HEK293T (cell line): ENCODE measurements around the gene PCGF3.
"Not testable (repeated sequence)": the region's sequence is repeated elsewhere in the genome, so short reads cannot be mapped to it uniquely, and the experiment has no call there.

ENCODE experiments used
- CTCF ChIA-PET: fragments of 350-600 bp; formaldehyde crosslinking; extraction: SDS; loops from one replicate; lab custom pipeline; 2021; ENCODE audit warnings: antibody characterized with exemption, inconsistent platforms; lab: Yijun Ruan, JAX
- POLR2A ChIA-PET: fragments of 350-600 bp; formaldehyde crosslinking; extraction: SDS; loops from one replicate; lab custom pipeline; 2020; ENCODE audit warnings: antibody characterized with exemption, inconsistent platforms; lab: Yijun Ruan, JAX
- DNase-seq: peaks from one replicate; pipeline ENCODE4 v3.0.0; 2012; ENCODE audit warnings: mixed read lengths; ENCODE audit errors: extremely low spot score
- ARNT ChIP-seq: fragments of 450-650 bp; IDR thresholded peaks from 2 replicates; pipeline ENCODE4 v1.6.1; 2017; ENCODE audit warnings: mild to moderate bottlenecking
- BHLHE40 ChIP-seq: fragments of 450-650 bp; IDR thresholded peaks from 2 replicates; pipeline ENCODE4 v1.6.1; 2016; ENCODE audit warnings: mild to moderate bottlenecking, moderate library complexity, borderline replicate concordance
- CTBP1 ChIP-seq: fragments of 450-650 bp; IDR thresholded peaks from 2 replicates; pipeline ENCODE4 v1.6.1; 2016; ENCODE audit warnings: borderline replicate concordance
- ELF4 ChIP-seq: fragments of 450-650 bp; IDR thresholded peaks from 2 replicates; pipeline ENCODE4 v1.6.1; 2017; ENCODE audit warnings: antibody characterized with exemption
- FOXA1 ChIP-seq: fragments of 450-650 bp; IDR thresholded peaks from 2 replicates; pipeline ENCODE4 v1.6.1; 2016; ENCODE audit warnings: mild to moderate bottlenecking
- FOXK2 ChIP-seq: fragments of 450-650 bp; IDR thresholded peaks from 2 replicates; pipeline ENCODE4 v1.6.1; 2016; ENCODE audit warnings: mild to moderate bottlenecking
- FOXM1 ChIP-seq: fragments of 450-650 bp; IDR thresholded peaks from 2 replicates; pipeline ENCODE4 v1.6.1; 2017; ENCODE audit warnings: mild to moderate bottlenecking, borderline replicate concordance
- HDGF ChIP-seq: fragments of 450-650 bp; IDR thresholded peaks from 2 replicates; pipeline ENCODE4 v1.6.1; 2017; ENCODE audit warnings: antibody characterized with exemption, borderline replicate concordance
- L3MBTL2 ChIP-seq: fragments of 450-650 bp; conservative IDR thresholded peaks from 2 replicates; pipeline ENCODE4 v1.6.1; 2016; ENCODE audit warnings: mild to moderate bottlenecking
- LEF1 ChIP-seq: fragments of 450-650 bp; IDR thresholded peaks from 2 replicates; pipeline ENCODE4 v1.6.1; 2017; ENCODE audit warnings: mild to moderate bottlenecking, borderline replicate concordance
- NFRKB ChIP-seq: fragments of 450-650 bp; IDR thresholded peaks from 2 replicates; pipeline ENCODE4 v1.6.1; 2016; ENCODE audit warnings: mild to moderate bottlenecking, moderate library complexity
- PKNOX1 ChIP-seq: fragments of 450-650 bp; IDR thresholded peaks from 2 replicates; pipeline ENCODE4 v1.6.1; 2016
- SP1 ChIP-seq: fragments of 450-650 bp; IDR thresholded peaks from 2 replicates; pipeline ENCODE4 v1.6.1; 2017
- SUZ12 ChIP-seq: fragments of 450-650 bp; IDR thresholded peaks from 2 replicates; pipeline ENCODE4 v1.6.1; 2016; ENCODE audit warnings: mild to moderate bottlenecking
- TARDBP ChIP-seq: fragments of 450-650 bp; IDR thresholded peaks from 2 replicates; pipeline ENCODE4 v1.6.1; 2016
- ZNF384 ChIP-seq: fragments of 450-650 bp; IDR thresholded peaks from 2 replicates; pipeline ENCODE4 v1.6.1; 2016

PCGF3 gene

GRCh38 chr4:704971-705277 is 708 bp upstream of the PCGF3 start:
- ChIA-PET POLR2A (interaction anchor here (1.0 kb wide), 1 partner anchor 20 kb away, joined by 3 read pairs; no protein-coding TSS in a partner anchor), CTCF (no interaction called here)
- no peak for TF ChIP-seq ZNF384
- TF ChIP-seq SUZ12, result no peak
- no peak for TF ChIP-seq TARDBP
- DNase-seq, result no peak

GRCh38 chr4:706083-706633 is 526 bp downstream of the PCGF3 start:
- CTCF ChIA-PET, DNase-seq, POLR2A ChIA-PET: not testable (repeated sequence)

GRCh38 chr4:706834-707598 is 1.4 kb downstream of the PCGF3 start:
- no peak for DNase-seq
- POLR2A ChIA-PET, result no interaction called here
- CTCF ChIA-PET, result interaction anchor here (1.4 kb wide), 1 partner anchor 35 kb away, joined by 5 read pairs; no protein-coding TSS in a partner anchor
- no peak for TF ChIP-seq PKNOX1
- no peak for TF ChIP-seq LEF1
- no peak for TF ChIP-seq SUZ12
- TF ChIP-seq ZNF384, result no peak

- ChIA-PET CTCF (interaction anchor here (1.4 kb wide), 1 partner anchor 34 kb away, joined by 5 read pairs; no protein-coding TSS in a partner anchor), POLR2A (no interaction called here)
- no peak for TF ChIP-seq SUZ12
- no peak for TF ChIP-seq FOXK2
- TF ChIP-seq HDGF, result no peak
- no peak for TF ChIP-seq TARDBP
- TF ChIP-seq NFRKB, result no peak
- no peak for TF ChIP-seq FOXA1
- no peak for TF ChIP-seq ELF4
- TF ChIP-seq PKNOX1, result no peak
- no peak for TF ChIP-seq ARNT
- TF ChIP-seq CTBP1, result no peak
- no peak for TF ChIP-seq ZNF384
- no peak for TF ChIP-seq SP1
- no peak for TF ChIP-seq LEF1
- no peak for TF ChIP-seq L3MBTL2
- no peak for TF ChIP-seq BHLHE40
- TF ChIP-seq FOXM1, result no peak
- DNase-seq, result no peak
Measured at GRCh38 chr4:707929-708630, 2.4 kb downstream of the PCGF3 start.

GRCh38 chr4:708631-708933 is 3.0 kb downstream of the PCGF3 start:
- no peak for DNase-seq
- ChIA-PET POLR2A (no interaction called here), CTCF (interaction anchor here (1.4 kb wide), 1 partner anchor 34 kb away, joined by 5 read pairs; no protein-coding TSS in a partner anchor)
- TF ChIP-seq CTBP1 (no peak), NFRKB (no peak), ELF4 (no peak)

- ChIA-PET CTCF (interaction anchor here (0.9 kb wide), 1 partner anchor 26 kb away, joined by 3 read pairs; no protein-coding TSS in a partner anchor), POLR2A (interaction anchor here (0.7 kb wide), 1 partner anchor 26 kb away, joined by 3 read pairs; no protein-coding TSS in a partner anchor)
- TF ChIP-seq BHLHE40 (no peak), HDGF (no peak), PKNOX1 (no peak), TARDBP (no peak), FOXK2 (no peak), FOXM1 (no peak)
- no peak for DNase-seq
Measured at GRCh38 chr4:709348-709747, 3.7 kb downstream of the PCGF3 start.

GRCh38 chr4:710116-710515 is 4.5 kb downstream of the PCGF3 start:
- no peak for DNase-seq
- POLR2A ChIA-PET, result no interaction called here
- TF ChIP-seq SP1 (no peak), HDGF (no peak), ZNF384 (no peak), FOXK2 (no peak), BHLHE40 (no peak), ARNT (no peak), SUZ12 (no peak), TARDBP (no peak), NFRKB (no peak), FOXA1 (no peak), CTBP1 (no peak), L3MBTL2 (no peak), PKNOX1 (no peak), FOXM1 (no peak)
- CTCF ChIA-PET, result interaction anchor here (0.9 kb wide), 1 partner anchor 26 kb away, joined by 3 read pairs; no protein-coding TSS in a partner anchor
